ENCODE data around the gene TAS1R3. TPM values are rescaled to one million over a fixed set of nuclear protein-coding genes. Genes with fewer than 3 reads are reported as not detected.

The TAS1R3 gene
- total and polyA plus RNA-seq, 4 donors, result 0.13 to 1.3 (median 0.55) TPM

DNA sequence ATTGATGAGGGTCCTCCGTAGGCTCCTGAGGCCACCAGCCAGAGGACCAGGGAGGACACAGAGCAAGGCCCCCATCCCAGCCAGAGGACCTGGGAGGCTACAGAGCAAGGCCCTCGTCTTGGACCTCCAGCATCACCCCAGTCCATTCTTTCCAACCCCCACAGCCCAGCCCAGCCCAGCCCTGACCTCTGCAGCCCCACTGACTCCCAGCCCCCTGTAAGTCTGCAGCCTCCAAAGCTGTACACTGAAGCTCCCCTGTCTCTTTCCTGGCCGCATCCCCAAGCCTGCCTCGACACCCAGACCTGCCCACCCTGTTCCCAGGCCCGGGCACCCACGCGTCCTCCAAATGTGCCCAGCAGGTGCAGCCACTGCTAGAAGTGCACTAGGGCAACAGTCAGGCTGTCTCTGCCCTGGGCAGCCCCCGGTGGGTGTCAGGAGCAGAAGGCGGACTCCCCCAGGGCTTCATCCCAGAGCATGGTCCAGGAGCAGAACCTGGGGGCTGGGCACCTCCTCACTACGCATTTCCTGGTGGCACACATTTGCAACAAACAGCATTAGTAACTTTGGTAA is 16.0 kb downstream of the TAS1R3 start:
- WGBS, 2 donors, result 78 to 93% methylated on average over 10 of the region's 10 CpGs
- Histone ChIP-seq H3K9me3 (ENCODE audit: control insufficient read depth in 4 of 4, insufficient read depth in 3 of 4, low read length in 3 of 4) (no peaks in the 10 kb centered on the region), H3K4me3 (no peak overlapping the region), H3K27me3 (ENCODE audit: control insufficient read depth in 3 of 3, insufficient read depth in 3 of 3, low read length in 2 of 3) (no peaks in the 10 kb centered on the region), H3K36me3 (ENCODE audit: control insufficient read depth in 4 of 4, insufficient read depth in 4 of 4, low read length in 4 of 4) (peaks cover 0 to 3% (median 0%) of the 10 kb centered on the region in 4 donors), H3K4me1 (ENCODE audit: control insufficient read depth in 5 of 5, insufficient read depth in 5 of 5, low read length in 5 of 5) (peaks cover 0 to 32% (median 21%) of the 10 kb centered on the region in 5 donors), H3K27ac (ENCODE audit: low read depth in 1 of 2, low read length in 1 of 2) (peak overlapping the region in 1 of 2 donors; percentile 28), H3K9ac (ENCODE audit: insufficient read depth in 1 of 2, low read length in 2 of 2) (no peak overlapping the region)
- ATAC-seq (ENCODE audit: insufficient read depth, low FRiP score) (no peak), DNase-seq (no peak)
- TF ChIP-seq CTCF (IDR thresholded peaks at IDR 0.05; ENCODE audit: control extremely low read depth, extremely low read depth), result no peak

- DNase-seq, result no peak
These were observed 16.8 kb downstream of the TAS1R3 start for GRCh38 chr1:1347663-1348419.

DNA sequence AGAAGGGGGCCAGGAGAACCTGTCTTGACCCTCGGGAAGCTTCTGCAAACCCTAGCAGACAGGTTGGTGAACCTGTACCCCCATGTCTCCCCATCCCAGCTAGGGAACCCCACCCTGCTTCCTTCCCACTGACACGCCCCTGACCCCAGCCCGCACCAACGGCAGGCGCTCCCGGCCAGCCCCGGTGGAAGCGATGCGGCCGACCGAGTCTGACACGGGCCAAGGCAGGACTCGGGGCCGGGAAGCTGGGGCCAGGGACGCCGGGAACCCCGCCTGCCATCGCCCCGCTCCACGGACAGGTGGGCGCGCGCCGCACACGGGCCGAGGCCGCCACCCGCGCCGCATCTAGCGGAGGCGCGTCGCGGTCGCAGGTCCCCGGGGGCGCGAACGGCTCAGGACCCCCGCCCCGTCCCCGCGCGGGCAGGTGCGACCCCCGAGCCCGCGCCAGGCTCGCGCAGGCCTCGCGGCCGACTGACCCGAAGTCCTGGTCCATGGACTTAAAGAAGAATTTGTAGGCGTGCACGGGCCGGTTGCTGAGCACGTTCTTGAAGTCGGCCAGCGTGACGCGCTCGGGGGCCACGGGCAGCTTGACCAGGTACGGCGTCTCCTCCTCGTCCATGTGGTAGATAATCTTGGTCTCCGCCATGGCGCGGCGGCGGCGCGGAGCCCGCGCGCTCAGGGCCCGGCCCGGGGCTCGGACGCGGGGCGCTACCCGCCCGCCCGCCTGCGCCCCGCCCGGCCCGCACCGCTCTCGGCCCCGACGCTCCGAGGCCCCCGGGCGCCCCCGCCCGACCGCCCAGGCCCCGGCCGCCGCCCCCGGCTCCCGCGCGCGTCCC is 17.6 kb downstream of the TAS1R3 start:
- WGBS, 2 donors, result 1% methylated on average over 69 to 109 of the region's 109 CpGs
- ATAC-seq (ENCODE audit: insufficient read depth, low FRiP score), result no peak
- H3K36me3 ChIP-seq (ENCODE audit: control insufficient read depth in 4 of 4, insufficient read depth in 4 of 4, low read length in 4 of 4), result peaks cover 0 to 8% (median 3%) of the 10 kb centered on the region in 4 donors

More at GRCh38 chr1:1347663-1348419, 16.8 kb downstream of the TAS1R3 start:
- Histone ChIP-seq H3K27ac (ENCODE audit: low read depth in 1 of 2, low read length in 1 of 2) (peak overlapping the region; percentile 25 to 77), H3K27me3 (ENCODE audit: control insufficient read depth in 3 of 3, insufficient read depth in 3 of 3, low read length in 2 of 3) (no peaks in the 10 kb centered on the region), H3K9ac (ENCODE audit: insufficient read depth in 1 of 2, low read length in 2 of 2) (peak overlapping the region in 1 of 2 donors; percentile 5), H3K4me3 (peak overlapping the region; percentile 78), H3K9me3 (ENCODE audit: control insufficient read depth in 4 of 4, insufficient read depth in 3 of 4, low read length in 3 of 4) (no peaks in the 10 kb centered on the region), H3K36me3 (ENCODE audit: control insufficient read depth in 4 of 4, insufficient read depth in 4 of 4, low read length in 4 of 4) (peaks cover 0 to 5% (median 3%) of the 10 kb centered on the region in 4 donors), H3K4me1 (ENCODE audit: control insufficient read depth in 5 of 5, insufficient read depth in 5 of 5, low read length in 5 of 5) (peaks cover 0 to 35% (median 21%) of the 10 kb centered on the region in 5 donors)
- TF ChIP-seq CTCF (IDR thresholded peaks at IDR 0.05; ENCODE audit: control extremely low read depth, extremely low read depth), result no peak
- ATAC-seq (ENCODE audit: insufficient read depth, low FRiP score), result no peak
- WGBS, 2 donors, result 35 to 59% methylated on average over 26 of the region's 26 CpGs

More for the DNA sequence above, 17.6 kb downstream of the TAS1R3 start:
- Histone ChIP-seq H3K4me3 (peak overlapping the region; percentile 78), H3K4me1 (ENCODE audit: control insufficient read depth in 5 of 5, insufficient read depth in 5 of 5, low read length in 5 of 5) (peaks cover 0 to 35% (median 21%) of the 10 kb centered on the region in 5 donors), H3K9me3 (ENCODE audit: control insufficient read depth in 4 of 4, insufficient read depth in 3 of 4, low read length in 3 of 4) (no peaks in the 10 kb centered on the region), H3K27ac (ENCODE audit: low read depth in 1 of 2, low read length in 1 of 2) (peak overlapping the region; percentile 25 to 77), H3K9ac (ENCODE audit: insufficient read depth in 1 of 2, low read length in 2 of 2) (peak overlapping the region in 1 of 2 donors; percentile 5), H3K27me3 (ENCODE audit: control insufficient read depth in 3 of 3, insufficient read depth in 3 of 3, low read length in 2 of 3) (no peaks in the 10 kb centered on the region)
- TF ChIP-seq CTCF (IDR thresholded peaks at IDR 0.05; ENCODE audit: control extremely low read depth, extremely low read depth), result no peak
- DNase-seq, result peak in 1 of 3 donors; percentile 42

Measured in lung (tissue), 12 donors.